Transverse colon (tissue), 4 donors: ENCODE measurements around the gene TRIM14.

Source experiments
- EP300 ChIP-seq: sonication (generic); formaldehyde crosslinking; IDR thresholded peaks from one replicate; pipeline ENCODE4 v1.6.1; 2017; ENCODE audit warnings: antibody characterized with exemption, low read depth
- POLR2A ChIP-seq: fragments of 450-650 bp; IDR thresholded peaks from one replicate; pipeline ENCODE4 v1.6.1; 2016; ENCODE audit warnings: antibody characterized with exemption, mild to moderate bottlenecking, moderate library complexity
- POLR2AphosphoS5 ChIP-seq, 3 donors: sonication (generic); formaldehyde crosslinking; IDR thresholded peaks; one replicate each; pipeline ENCODE4 v1.6.1; 2016; ENCODE audit warnings: antibody characterized with exemption in 3 of 3
- TF ChIP-seq, protein P1 (sequence below), 5 experiments: fragments of 200-600 bp in 3 of 5; fragments of 450-650 bp in 2 of 5; sonication (generic) in 3 of 5; IDR thresholded peaks; 1 replicate in 2 of 5; 2 replicates in 3 of 5; pipeline ENCODE4 v1.5.1; 2016 to 2017; ENCODE audit warnings: antibody characterized with exemption in 5 of 5, inconsistent platforms in 3 of 5, mild to moderate bottlenecking in 2 of 5, moderate library complexity in 1 of 5

GRCh38 chr9:98129451-98129881 is 10.4 kb upstream of the TRIM14 start:
- TF ChIP-seq, protein P1, sequence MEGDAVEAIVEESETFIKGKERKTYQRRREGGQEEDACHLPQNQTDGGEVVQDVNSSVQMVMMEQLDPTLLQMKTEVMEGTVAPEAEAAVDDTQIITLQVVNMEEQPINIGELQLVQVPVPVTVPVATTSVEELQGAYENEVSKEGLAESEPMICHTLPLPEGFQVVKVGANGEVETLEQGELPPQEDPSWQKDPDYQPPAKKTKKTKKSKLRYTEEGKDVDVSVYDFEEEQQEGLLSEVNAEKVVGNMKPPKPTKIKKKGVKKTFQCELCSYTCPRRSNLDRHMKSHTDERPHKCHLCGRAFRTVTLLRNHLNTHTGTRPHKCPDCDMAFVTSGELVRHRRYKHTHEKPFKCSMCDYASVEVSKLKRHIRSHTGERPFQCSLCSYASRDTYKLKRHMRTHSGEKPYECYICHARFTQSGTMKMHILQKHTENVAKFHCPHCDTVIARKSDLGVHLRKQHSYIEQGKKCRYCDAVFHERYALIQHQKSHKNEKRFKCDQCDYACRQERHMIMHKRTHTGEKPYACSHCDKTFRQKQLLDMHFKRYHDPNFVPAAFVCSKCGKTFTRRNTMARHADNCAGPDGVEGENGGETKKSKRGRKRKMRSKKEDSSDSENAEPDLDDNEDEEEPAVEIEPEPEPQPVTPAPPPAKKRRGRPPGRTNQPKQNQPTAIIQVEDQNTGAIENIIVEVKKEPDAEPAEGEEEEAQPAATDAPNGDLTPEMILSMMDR (IDR thresholded peaks at IDR 0.05): no peak
- TF ChIP-seq EP300: no peak
- no peak for TF ChIP-seq POLR2A
- no peak for TF ChIP-seq POLR2AphosphoS5 (IDR thresholded peaks at IDR 0.05)
